Neural cell (in vitro differentiated cells): Measurements from ENCODE around the gene OTUB1. TPM values are rescaled to one million over a fixed set of nuclear protein-coding genes. Genes with fewer than 3 reads are reported as not detected.

ENCODE experiments used
- H2AFZ ChIP-seq: fragments of 200-600, 300-800 bp; sonication (generic), shearing (Covaris generic); 2 replicates; pipeline ENCODE4 v1.6.0; 2014; ENCODE audit warnings: low read depth, mild to moderate bottlenecking, antibody characterized with exemption, low read length, moderate library complexity
- H3F3A ChIP-seq: fragments of 200-600 bp; shearing (Covaris generic); 2 replicates; pipeline ENCODE4 v1.6.1; 2016; ENCODE audit warnings: mild to moderate bottlenecking, moderate library complexity, mixed read lengths, antibody characterized with exemption, low read length; ENCODE audit not compliant: insufficient read depth, poor library complexity, severe bottlenecking
- H3K27ac ChIP-seq: fragments of 200-600, 300-800 bp; sonication (generic), shearing (Covaris generic); 2 replicates; pipeline ENCODE4 v1.5.1; 2014; ENCODE audit warnings: mild to moderate bottlenecking, low read length, moderate library complexity
- H3K27me3 ChIP-seq: fragments of 300-800, 200-600 bp; sonication (generic), shearing (Covaris generic); 2 replicates; pipeline ENCODE4 v1.6.0; 2014; ENCODE audit warnings: mild to moderate bottlenecking, low read depth, low read length, moderate library complexity; ENCODE audit not compliant: insufficient read depth
- H3K36me3 ChIP-seq: fragments of 300-800, 200-600 bp; sonication (generic), shearing (Covaris generic); 2 replicates; pipeline ENCODE4 v1.5.1; 2014; ENCODE audit warnings: mild to moderate bottlenecking, antibody characterized with exemption, low read length, moderate library complexity; ENCODE audit not compliant: insufficient read depth
- H3K4me2 ChIP-seq: fragments of 300-800, 200-600 bp; sonication (generic), shearing (Covaris generic); 2 replicates; pipeline ENCODE4 v1.6.0; 2014; ENCODE audit warnings: mild to moderate bottlenecking, low read length
- H3K4me3 ChIP-seq: fragments of 300-800, 200-600 bp; sonication (generic), shearing (Covaris generic); 2 replicates; pipeline ENCODE4 v1.5.1; 2014; ENCODE audit warnings: mild to moderate bottlenecking, low read length, moderate library complexity
- H3K79me2 ChIP-seq: fragments of 200-600 bp; shearing (Covaris generic); replicated peaks from 2 replicates; pipeline ENCODE4 v1.6.0; 2014; ENCODE audit warnings: mild to moderate bottlenecking, low read length, moderate library complexity; ENCODE audit not compliant: insufficient read depth
- H3K9ac ChIP-seq: fragments of 300-800, 200-600 bp; sonication (generic), shearing (Covaris generic); 2 replicates; pipeline ENCODE4 v1.6.1; 2016; ENCODE audit warnings: mild to moderate bottlenecking, low read length, mixed read lengths
- H3K9me2 ChIP-seq: fragments of 200-600 bp; shearing (Covaris generic); 2 replicates; pipeline ENCODE4 v1.6.1; 2016; ENCODE audit warnings: mild to moderate bottlenecking, low read length, mixed read lengths; ENCODE audit not compliant: insufficient read depth
- H3K9me3 ChIP-seq: fragments of 200-600, 300-800 bp; sonication (generic), shearing (Covaris generic); 2 replicates; pipeline ENCODE4 v1.6.1; 2016; ENCODE audit warnings: mild to moderate bottlenecking, mixed run types, low read length, moderate library complexity, mixed read lengths
- H4K20me1 ChIP-seq: fragments of 200-600 bp; shearing (Covaris generic); 2 replicates; pipeline ENCODE4 v1.6.1; 2016; ENCODE audit warnings: mild to moderate bottlenecking, mixed run types; ENCODE audit not compliant: insufficient read depth
- CTCF ChIP-seq: fragments of 450-650 bp; IDR thresholded peaks from 2 replicates; pipeline ENCODE4 v1.5.1; 2014; ENCODE audit warnings: antibody characterized with exemption, mild to moderate bottlenecking, moderate library complexity; ENCODE audit not compliant: poor library complexity, severe bottlenecking
- EP300 ChIP-seq: fragments of 450-650 bp; conservative IDR thresholded peaks from 2 replicates; pipeline ENCODE4 v1.6.1; 2014; ENCODE audit warnings: antibody characterized with exemption, mild to moderate bottlenecking, moderate library complexity; ENCODE audit not compliant: poor library complexity, severe bottlenecking
- EZH2 ChIP-seq: fragments of 200-600, 300-800 bp; shearing (Covaris generic), sonication (generic); IDR thresholded peaks from 2 replicates; pipeline ENCODE4 v1.6.1; 2014; ENCODE audit warnings: antibody characterized with exemption, low read length, borderline replicate concordance, mild to moderate bottlenecking; ENCODE audit not compliant: insufficient read depth, poor library complexity, severe bottlenecking
- MXI1 ChIP-seq: fragments of 450-650 bp; conservative IDR thresholded peaks from 2 replicates; pipeline ENCODE4 v1.6.1; 2014; ENCODE audit warnings: antibody characterized with exemption, mild to moderate bottlenecking; ENCODE audit not compliant: poor library complexity, severe bottlenecking
- POLR2AphosphoS5 ChIP-seq: IDR thresholded peaks from 2 replicates; pipeline ENCODE4 v1.6.1; 2012
- RAD21 ChIP-seq: fragments of 450-650 bp; conservative IDR thresholded peaks from 2 replicates; pipeline ENCODE4 v1.6.1; 2014; ENCODE audit warnings: antibody characterized with exemption, mild to moderate bottlenecking, moderate library complexity
- REST ChIP-seq: IDR thresholded peaks from 2 replicates; pipeline ENCODE4 v1.6.1; 2012; ENCODE audit warnings: borderline replicate concordance
- SMC3 ChIP-seq: fragments of 450-650 bp; conservative IDR thresholded peaks from 2 replicates; pipeline ENCODE4 v1.6.1; 2014; ENCODE audit warnings: antibody characterized with exemption, mild to moderate bottlenecking, moderate library complexity; ENCODE audit not compliant: poor library complexity
- TAF1 ChIP-seq: IDR thresholded peaks from 2 replicates; pipeline ENCODE4 v1.6.1; 2012; ENCODE audit warnings: low read depth
- polyA plus RNA-seq: library from polyadenylated mRNA; depleted of rRNA; stranded (reverse); fragments of >200 nt; gene quantifications from 2 replicates; pipeline ENCODE4 v1.2.3, GENCODE V29; 2014

The OTUB1 gene
- polyA plus RNA-seq, 1 donor from 2014 or later: 103 TPM

- Histone ChIP-seq H3K9me3 (no peaks in the 10 kb centered on the region), H3K4me3 (no peak overlapping the region), H3K27me3 (no peaks in the 10 kb centered on the region), H3K36me3 (no peaks in the 10 kb centered on the region), H3K9me2 (no peaks in the 10 kb centered on the region), H3K9ac (no peak overlapping the region), H3K79me2 (no peaks in the 10 kb centered on the region), H3K27ac (no peak overlapping the region), H3K4me2 (no peak overlapping the region), H4K20me1 (no peaks in the 10 kb centered on the region), H2AFZ (no peak overlapping the region), H3F3A (no peaks in the 10 kb centered on the region)
- TF ChIP-seq MXI1: no peak
- TF ChIP-seq EZH2: no peak
Observed at GRCh38 chr11:64039012-64039665, 52.9 kb downstream of the OTUB1 start.

GRCh38 chr11:64040684-64041322 lies 54.6 kb downstream of the OTUB1 start:
- no peak for TF ChIP-seq REST
- no peak for TF ChIP-seq EP300
- TF ChIP-seq POLR2AphosphoS5: no peak
- peak; percentile 19 for TF ChIP-seq RAD21
- no peak for TF ChIP-seq MXI1
- TF ChIP-seq TAF1: no peak
- peak; percentile 22 for TF ChIP-seq SMC3
- TF ChIP-seq EZH2: no peak
- TF ChIP-seq CTCF: peak; percentile 22
- H3K27ac ChIP-seq: no peak overlapping the region
- no peak overlapping the region for H2AFZ ChIP-seq
- no peak overlapping the region for H3K4me3 ChIP-seq
- H3K9ac ChIP-seq: peak overlapping the region; percentile 36
- no peaks in the 10 kb centered on the region for H3K79me2 ChIP-seq
- no peaks in the 10 kb centered on the region for H3K9me2 ChIP-seq
- H3K9me3 ChIP-seq: no peaks in the 10 kb centered on the region
- no peaks in the 10 kb centered on the region for H3F3A ChIP-seq
- H3K27me3 ChIP-seq: no peaks in the 10 kb centered on the region
- H4K20me1 ChIP-seq: no peaks in the 10 kb centered on the region
- no peak overlapping the region for H3K4me2 ChIP-seq
- H3K36me3 ChIP-seq: no peaks in the 10 kb centered on the region
